GM18519 (cell line): ENCODE measurements around the gene UMODL1.

Source experiments
- ATAC-seq: cut with Tn5 transposase; IDR thresholded peaks from one replicate; pipeline ENCODE4 v1.9.1; 2021; ENCODE audit warnings: mild to moderate bottlenecking, moderate library complexity; ENCODE audit not compliant: unreplicated experiment, low FRiP score

Gene UMODL1

GRCh38 chr21:42183374-42184266 lies 112.5 kb downstream of the UMODL1 start:
- no peak for ATAC-seq

GRCh38 chr21:42186591-42186990 lies 115.5 kb downstream of the UMODL1 start:
- ATAC-seq, result no peak

- peak; percentile 93 for ATAC-seq
Measured at GRCh38 chr21:42187976-42188653, 117.0 kb downstream of the UMODL1 start.

DNA sequence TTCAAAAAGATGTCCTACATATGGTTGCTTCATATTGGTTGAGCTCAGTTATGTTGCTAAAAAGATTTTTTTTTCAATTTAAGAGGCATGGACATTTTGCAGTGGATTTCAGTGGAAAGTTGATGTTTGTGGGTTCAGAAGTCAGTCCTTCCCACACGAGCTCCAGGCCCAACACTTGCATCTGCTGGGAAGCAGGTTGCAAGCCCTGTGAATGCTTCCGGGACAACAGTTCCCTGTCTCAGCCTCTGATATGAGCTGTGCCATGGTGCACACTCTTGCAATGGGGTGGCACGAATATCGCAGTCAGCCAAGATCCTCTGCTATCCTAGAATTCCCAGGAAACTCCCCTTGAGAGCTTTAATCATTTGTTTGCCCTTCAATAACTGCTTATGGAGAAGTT lies 117.5 kb downstream of the UMODL1 start:
- ATAC-seq, result no peak

DNA sequence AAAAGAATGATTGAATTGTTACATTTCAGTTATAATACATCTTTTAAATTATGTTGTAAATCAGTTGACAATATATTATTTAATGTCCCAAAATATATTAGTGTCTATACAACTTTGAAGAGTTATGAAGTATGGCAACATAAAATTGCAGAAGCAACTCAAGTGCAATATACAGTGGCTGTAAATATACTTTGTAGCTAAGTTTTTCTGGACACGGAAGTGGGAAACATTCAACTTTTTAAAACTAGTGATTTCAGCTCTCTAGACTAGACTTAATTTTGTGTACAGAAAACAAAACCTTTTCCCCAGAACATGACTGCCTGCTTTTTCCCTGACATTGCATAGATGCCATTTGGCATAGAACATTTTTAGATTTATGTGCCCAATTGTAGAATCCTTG lies 118.3 kb downstream of the UMODL1 start:
- no peak for ATAC-seq

DNA sequence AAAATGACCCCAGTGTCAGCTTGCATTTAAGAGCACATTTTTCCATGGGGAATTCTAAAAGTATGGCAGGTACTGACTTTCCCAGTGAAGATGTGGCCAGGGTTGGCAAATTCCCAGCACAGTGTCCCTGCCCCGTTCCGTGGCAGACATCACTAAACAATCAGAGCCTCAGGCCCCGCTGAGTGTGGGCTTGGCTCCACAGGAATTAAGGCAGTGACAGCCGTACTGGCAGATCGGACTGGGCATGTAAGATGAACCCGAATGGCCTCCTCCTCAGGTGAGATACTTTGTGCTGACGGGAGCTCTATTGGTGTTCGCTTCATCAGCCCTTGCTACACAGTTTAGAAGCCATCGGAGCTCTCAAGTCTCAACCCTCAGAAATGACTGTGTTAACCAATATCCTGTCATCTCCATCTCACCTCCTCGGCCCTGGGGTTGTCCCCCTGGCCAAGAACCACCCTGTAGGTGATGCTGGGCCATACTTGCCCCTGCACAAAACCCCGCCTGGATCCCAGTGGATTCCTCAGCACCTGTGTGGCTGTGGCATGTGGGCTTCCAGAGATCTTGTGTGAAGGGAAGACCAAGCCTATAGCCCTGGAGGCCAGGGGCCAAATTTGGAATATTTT lies 118.9 kb downstream of the UMODL1 start:
- no peak for ATAC-seq

GRCh38 chr21:42190486-42190863 lies 119.4 kb downstream of the UMODL1 start:
- no peak for ATAC-seq

DNA sequence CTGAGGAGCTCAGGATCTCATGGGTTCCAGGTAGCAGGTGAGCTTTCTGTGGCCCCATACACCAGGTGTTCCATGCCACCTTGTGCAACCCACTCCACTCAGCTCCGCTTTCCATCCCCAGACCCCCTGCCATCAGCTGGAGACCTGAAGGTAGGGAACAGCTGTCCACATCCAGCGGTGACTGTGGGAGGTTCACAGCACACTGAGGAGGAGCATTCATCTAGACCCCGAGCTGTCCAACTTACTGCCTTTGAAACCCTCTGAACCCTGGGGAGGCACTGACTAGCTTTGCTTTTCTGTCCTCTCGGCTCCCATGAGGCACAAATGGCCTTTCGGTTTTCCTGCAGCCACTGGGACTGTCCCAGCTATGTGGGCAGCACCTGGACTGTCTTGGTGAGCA lies 119.9 kb downstream of the UMODL1 start:
- ATAC-seq, result no peak

DNA sequence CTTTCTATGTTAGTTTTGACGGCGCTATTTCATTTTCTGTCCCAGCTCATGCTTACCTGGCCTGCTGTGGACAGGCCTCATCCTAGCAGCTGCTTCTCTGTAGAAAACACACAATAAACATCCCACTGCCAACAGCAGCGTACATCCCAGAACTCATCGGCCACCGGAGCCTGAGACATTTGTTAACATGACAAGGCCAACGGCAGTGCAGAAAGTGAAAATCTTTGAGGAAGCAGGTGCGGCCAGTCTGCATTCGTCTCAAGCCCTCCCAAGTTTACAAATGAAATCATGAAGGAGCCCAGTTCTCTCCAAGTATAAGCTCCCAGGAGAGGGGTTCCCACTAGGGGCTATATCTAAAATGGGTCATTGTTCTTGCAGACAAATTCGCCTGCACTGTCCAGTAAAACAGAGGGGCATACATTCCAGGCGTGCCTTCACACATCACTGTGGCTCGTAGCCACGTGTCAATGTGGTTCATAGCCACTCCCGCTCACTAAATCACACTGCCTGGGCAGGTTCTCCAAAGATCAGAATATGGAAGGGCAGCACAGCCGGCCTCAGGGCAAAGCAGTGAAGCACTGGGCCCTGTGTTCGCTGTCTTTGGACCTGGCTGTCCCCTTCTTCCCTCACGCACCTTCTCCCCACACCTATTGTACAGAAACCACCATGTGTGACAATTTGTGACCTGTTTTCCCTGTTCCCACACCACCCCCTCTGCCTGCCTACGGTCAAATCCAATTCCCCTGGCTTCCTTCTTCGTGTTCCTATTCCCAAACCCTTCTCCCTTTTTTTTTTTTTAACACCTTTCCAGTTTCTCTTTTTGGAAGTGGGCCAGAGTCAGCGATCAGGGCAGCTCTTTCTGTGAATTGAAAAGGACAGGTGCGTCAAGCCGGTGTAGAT lies 120.8 kb downstream of the UMODL1 start:
- no peak for ATAC-seq
